Activated T-cell treated with anti-CD3 and anti-CD28 coated beads, Interleukin-2, amount 50 U/mL, for 72 hours (primary cell): ENCODE measurements around the gene GNAO1. TPM values are rescaled to one million over a fixed set of nuclear protein-coding genes. Genes with fewer than 3 reads are reported as not detected.
A peak's percentile ranks its signal among the peaks of the same experiment; 100 is the strongest.

Source experiments
- ATAC-seq, 2 donors: fragments of 150-1000 bp; cut with Tn5 transposase; replicated peaks in 1 of 2; 2 replicates each; pipeline ENCODE4 v1.10.0; 2021; ENCODE audit warnings: moderate library complexity in 2 of 2, mild to moderate bottlenecking in 1 of 2
- DNase-seq, 2 donors: peaks; one replicate each; pipeline ENCODE4 v3.0.0; 2021 to 2022; ENCODE audit warnings: mixed read lengths in 1 of 2
- H3K27ac Mint-ChIP-seq: one replicate; pipeline ENCODE4 v1.8.0; 2022; ENCODE audit warnings: mild to moderate bottlenecking, moderate library complexity, mixed read lengths
- H3K27me3 Mint-ChIP-seq: one replicate; pipeline ENCODE4 v1.8.0; 2022; ENCODE audit warnings: low read depth, mixed read lengths
- H3K36me3 Mint-ChIP-seq, 2 donors: one replicate each; pipeline ENCODE4 v1.8.0; 2022; ENCODE audit warnings: mixed read lengths in 2 of 2, mild to moderate bottlenecking in 1 of 2; ENCODE audit not compliant: insufficient read depth in 2 of 2
- H3K4me1 Mint-ChIP-seq: one replicate; pipeline ENCODE4 v1.8.0; 2022; ENCODE audit warnings: low read depth, mixed read lengths
- H3K4me3 Mint-ChIP-seq, 2 donors: one replicate each; pipeline ENCODE4 v1.8.0; 2022; ENCODE audit warnings: mild to moderate bottlenecking in 2 of 2, mixed read lengths in 2 of 2, moderate library complexity in 2 of 2
- H3K9me3 Mint-ChIP-seq, 2 donors: one replicate each; pipeline ENCODE4 v1.8.0; 2022; ENCODE audit warnings: mixed read lengths in 2 of 2
- total RNA-seq, 2 donors: library from RNA; stranded (reverse); gene quantifications; one replicate each; pipeline ENCODE4 v1.2.3, GENCODE V29; 2022

GNAO1 gene
- total RNA-seq, 2 donors from 2014 or later: 12.2 to 21.0 TPM

GRCh38 chr16:56346131-56346890 lies 155.0 kb downstream of the GNAO1 start:
- no peak for ATAC-seq
- H3K9me3 Mint-ChIP-seq: no peaks in the 10 kb centered on the region
- H3K36me3 Mint-ChIP-seq: no peaks in the 10 kb centered on the region
- no peak for DNase-seq
- peaks cover 4% of the 10 kb centered on the region for H3K27me3 Mint-ChIP-seq
- no peak overlapping the region for H3K27ac Mint-ChIP-seq
- no peak overlapping the region for H3K4me3 Mint-ChIP-seq
- H3K4me1 Mint-ChIP-seq: no peaks in the 10 kb centered on the region

DNA sequence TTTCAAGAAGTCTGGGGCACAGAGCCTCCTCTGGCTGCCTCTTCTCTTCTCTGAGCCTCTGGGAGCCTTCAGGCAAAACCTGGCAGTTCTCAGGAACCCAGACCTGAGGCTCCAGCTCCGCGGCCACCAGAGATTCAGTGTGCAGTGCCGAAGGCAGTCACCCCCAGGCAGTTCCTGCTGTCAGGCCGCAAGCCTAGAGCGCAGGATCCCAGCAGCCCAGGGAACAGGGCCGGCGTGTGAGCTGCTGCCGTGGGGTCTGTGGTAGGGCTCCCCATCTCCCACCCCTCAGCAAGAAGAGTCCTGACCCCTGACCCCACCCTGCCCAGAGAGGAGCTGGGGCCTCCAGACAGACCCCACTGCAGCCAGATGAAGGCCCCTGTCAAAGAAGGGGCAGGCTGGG lies 155.9 kb downstream of the GNAO1 start:
- no peak overlapping the region for H3K27ac Mint-ChIP-seq
- no peak for DNase-seq
- H3K27me3 Mint-ChIP-seq: peaks cover 6% of the 10 kb centered on the region
- no peaks in the 10 kb centered on the region for H3K4me1 Mint-ChIP-seq
- ATAC-seq: no peak
- H3K36me3 Mint-ChIP-seq: no peaks in the 10 kb centered on the region
- H3K4me3 Mint-ChIP-seq: no peak overlapping the region
- H3K9me3 Mint-ChIP-seq: no peaks in the 10 kb centered on the region

DNA sequence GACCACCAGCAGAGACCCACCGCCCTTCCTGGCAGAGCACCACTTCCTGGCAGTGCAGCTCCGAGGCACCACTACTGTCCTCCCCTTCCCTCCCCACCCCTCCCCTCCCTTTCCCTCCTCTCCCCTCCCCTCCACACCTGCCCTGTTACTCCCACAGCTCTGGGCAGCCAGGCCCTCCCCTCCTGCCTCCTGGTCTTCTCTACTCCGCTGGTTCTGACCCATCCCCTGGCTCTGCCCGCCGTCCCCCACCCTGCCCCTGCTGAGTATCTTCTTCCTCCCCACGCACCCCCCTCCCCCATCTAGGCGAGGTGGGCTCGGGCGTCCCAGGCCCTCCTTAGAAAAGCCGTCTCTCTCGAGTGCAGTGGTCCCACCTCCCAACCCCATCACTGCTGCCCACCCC lies 156.4 kb downstream of the GNAO1 start:
- H3K9me3 Mint-ChIP-seq: no peaks in the 10 kb centered on the region
- no peaks in the 10 kb centered on the region for H3K36me3 Mint-ChIP-seq
- no peaks in the 10 kb centered on the region for H3K4me1 Mint-ChIP-seq
- H3K27ac Mint-ChIP-seq: no peak overlapping the region
- no peak overlapping the region for H3K4me3 Mint-ChIP-seq
- peaks cover 6% of the 10 kb centered on the region for H3K27me3 Mint-ChIP-seq
- no peak for DNase-seq
- no peak for ATAC-seq

DNA sequence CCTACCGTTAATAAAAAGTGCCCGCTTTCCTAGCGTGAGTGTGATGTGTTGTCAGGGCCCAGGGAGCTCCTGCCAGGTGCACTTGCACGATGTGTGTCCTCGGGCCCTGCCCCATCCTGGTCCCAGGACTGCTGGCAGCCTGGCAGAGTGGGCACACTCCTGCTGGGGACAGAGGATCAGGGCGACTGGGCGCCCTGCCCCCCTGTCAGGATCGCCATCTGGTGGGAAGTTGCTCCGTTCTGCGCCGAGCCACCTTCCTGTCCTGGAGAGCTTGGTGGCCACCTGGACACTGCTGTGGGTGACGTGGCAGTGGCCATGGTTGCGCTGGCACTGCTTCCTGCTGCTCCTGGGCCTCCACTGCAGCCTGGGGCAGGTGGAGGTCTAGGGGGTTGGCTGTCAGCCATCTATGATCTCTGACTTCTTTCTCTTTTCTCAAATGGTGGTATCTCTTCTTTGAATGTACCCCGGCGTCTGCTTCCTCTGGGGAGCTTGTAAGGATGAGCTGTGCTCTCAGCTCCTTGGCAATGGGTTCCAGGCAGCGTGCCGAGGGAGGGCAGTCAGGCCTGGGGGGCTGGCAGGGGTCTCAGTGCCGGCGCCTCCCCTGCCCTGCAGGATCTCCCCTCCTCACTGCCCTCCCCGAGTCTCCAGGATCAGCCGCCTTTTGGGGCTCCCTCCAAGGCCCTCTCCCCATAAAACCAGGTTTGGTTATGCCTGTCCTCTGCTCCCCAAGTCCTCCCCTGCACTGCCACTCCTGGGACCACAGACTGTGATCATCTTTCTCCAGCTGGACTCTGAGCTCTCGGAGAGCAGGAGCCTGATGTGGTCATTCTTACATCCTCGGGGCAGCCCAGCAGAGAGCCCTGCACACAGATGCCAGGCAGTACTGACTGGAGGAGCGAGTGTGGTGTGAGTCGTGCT lies 157.1 kb downstream of the GNAO1 start:
- Mint-ChIP-seq H3K4me1 (no peaks in the 10 kb centered on the region), H3K4me3 (no peak overlapping the region), H3K27me3 (peaks cover 6% of the 10 kb centered on the region), H3K27ac (no peak overlapping the region), H3K9me3 (no peaks in the 10 kb centered on the region), H3K36me3 (no peaks in the 10 kb centered on the region)
- DNase-seq: no peak
- ATAC-seq: no peak

GRCh38 chr16:56349086-56349415 lies 157.8 kb downstream of the GNAO1 start:
- Mint-ChIP-seq H3K4me1 (no peaks in the 10 kb centered on the region), H3K27ac (no peak overlapping the region), H3K36me3 (no peaks in the 10 kb centered on the region), H3K4me3 (no peak overlapping the region), H3K9me3 (no peaks in the 10 kb centered on the region), H3K27me3 (peaks cover 6% of the 10 kb centered on the region)
- no peak for DNase-seq
- no peak for ATAC-seq

- ATAC-seq (no peak), DNase-seq (no peak)
- Mint-ChIP-seq H3K4me1 (no peaks in the 10 kb centered on the region), H3K36me3 (no peaks in the 10 kb centered on the region), H3K9me3 (no peaks in the 10 kb centered on the region), H3K27me3 (peaks cover 6% of the 10 kb centered on the region), H3K4me3 (no peak overlapping the region), H3K27ac (no peak overlapping the region)
Observed at GRCh38 chr16:56349711-56350161, 158.4 kb downstream of the GNAO1 start.

DNA sequence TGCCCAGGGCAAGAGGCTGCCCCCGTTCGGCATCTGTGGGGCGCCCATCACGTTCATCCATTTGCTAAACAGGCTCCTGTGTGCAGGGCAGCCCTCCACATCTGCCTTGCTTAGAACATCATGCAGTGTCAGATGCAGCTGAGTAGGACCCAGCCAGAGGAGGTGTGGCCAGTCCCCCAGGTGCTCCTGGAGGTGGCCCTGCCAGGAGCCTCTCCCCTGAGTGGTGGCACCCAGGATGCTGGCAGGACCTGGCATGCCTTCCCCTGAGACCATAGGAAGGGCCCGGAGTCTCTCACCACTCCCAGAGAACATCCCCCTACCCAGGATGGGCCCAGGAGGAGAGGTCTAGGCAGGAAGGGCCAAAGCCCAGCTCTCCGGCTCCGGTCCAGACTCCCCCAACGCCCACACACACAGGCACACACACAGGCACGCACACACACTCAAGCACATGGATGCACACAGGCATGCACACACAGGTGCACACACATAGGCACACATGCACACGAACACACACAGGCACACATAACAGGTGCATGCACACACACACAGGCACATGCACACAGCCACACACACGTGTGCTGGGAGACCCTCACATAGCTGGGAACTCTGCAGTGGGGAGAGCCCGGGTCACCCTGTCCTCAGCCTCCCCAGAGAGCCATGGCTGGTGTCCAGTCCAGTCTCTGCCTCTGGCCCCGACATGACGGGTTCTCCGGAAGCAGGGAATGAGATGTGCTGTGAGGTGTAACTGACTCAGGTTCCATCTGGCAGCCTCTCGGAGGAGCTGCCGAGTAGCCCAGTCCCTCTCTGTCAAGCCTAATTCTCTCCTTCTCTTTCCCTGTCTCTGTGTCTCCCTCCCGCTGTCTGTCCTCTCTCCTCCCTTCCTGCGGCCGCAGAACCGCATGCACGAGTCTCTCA lies 159.5 kb downstream of the GNAO1 start:
- Mint-ChIP-seq H3K4me1 (peaks cover 4% of the 10 kb centered on the region), H3K27ac (no peak overlapping the region), H3K9me3 (no peaks in the 10 kb centered on the region), H3K27me3 (peaks cover 6% of the 10 kb centered on the region), H3K36me3 (no peaks in the 10 kb centered on the region), H3K4me3 (no peak overlapping the region)
- DNase-seq (no peak), ATAC-seq (peak in 1 of 2 donors; percentile 12)

GRCh38 chr16:56351481-56351880 lies 160.2 kb downstream of the GNAO1 start:
- Mint-ChIP-seq H3K36me3 (no peaks in the 10 kb centered on the region), H3K27me3 (peaks cover 6% of the 10 kb centered on the region), H3K4me1 (peaks cover 12% of the 10 kb centered on the region), H3K27ac (no peak overlapping the region), H3K4me3 (no peak overlapping the region), H3K9me3 (no peaks in the 10 kb centered on the region)
- ATAC-seq: no peak
- DNase-seq: no peak

DNA sequence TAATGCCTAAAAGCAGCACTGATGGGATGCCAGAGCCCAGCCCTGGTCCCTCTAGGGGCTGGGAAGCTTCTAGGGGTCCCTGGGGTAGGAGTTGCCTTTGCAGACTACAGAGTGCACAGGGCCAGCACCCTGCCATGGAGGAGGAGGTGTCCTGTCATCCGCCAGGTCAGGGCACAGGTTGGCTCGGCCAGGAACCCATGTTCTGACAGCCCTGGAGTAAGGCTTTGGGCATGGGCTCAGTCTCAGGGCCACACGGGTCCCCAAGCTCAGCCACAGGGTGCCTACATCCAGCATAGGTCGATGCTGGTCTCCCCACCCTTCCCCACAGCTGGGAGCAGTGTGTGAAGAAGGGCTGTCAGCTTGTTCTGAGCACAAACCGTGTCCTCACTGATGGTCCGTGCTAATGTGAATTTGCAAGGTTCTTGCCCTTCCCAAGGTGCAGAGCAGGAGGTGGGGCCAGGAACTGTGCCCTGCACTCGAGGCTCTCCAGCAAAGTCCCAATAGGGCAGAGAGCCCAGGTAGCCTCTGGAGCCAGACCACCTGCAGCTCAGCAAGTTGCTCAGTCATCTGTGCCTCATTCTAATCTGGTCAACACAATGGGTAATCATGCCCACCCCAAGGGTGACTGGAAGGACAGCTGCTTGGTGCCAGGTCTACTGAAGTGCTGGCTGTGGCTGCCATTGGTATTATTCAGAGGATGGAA lies 161.2 kb downstream of the GNAO1 start:
- Mint-ChIP-seq H3K9me3 (no peaks in the 10 kb centered on the region), H3K27ac (no peak overlapping the region), H3K4me1 (peaks cover 22% of the 10 kb centered on the region), H3K4me3 (no peak overlapping the region), H3K36me3 (no peaks in the 10 kb centered on the region), H3K27me3 (peaks cover 6% of the 10 kb centered on the region)
- no peak for DNase-seq
- ATAC-seq: no peak

DNA sequence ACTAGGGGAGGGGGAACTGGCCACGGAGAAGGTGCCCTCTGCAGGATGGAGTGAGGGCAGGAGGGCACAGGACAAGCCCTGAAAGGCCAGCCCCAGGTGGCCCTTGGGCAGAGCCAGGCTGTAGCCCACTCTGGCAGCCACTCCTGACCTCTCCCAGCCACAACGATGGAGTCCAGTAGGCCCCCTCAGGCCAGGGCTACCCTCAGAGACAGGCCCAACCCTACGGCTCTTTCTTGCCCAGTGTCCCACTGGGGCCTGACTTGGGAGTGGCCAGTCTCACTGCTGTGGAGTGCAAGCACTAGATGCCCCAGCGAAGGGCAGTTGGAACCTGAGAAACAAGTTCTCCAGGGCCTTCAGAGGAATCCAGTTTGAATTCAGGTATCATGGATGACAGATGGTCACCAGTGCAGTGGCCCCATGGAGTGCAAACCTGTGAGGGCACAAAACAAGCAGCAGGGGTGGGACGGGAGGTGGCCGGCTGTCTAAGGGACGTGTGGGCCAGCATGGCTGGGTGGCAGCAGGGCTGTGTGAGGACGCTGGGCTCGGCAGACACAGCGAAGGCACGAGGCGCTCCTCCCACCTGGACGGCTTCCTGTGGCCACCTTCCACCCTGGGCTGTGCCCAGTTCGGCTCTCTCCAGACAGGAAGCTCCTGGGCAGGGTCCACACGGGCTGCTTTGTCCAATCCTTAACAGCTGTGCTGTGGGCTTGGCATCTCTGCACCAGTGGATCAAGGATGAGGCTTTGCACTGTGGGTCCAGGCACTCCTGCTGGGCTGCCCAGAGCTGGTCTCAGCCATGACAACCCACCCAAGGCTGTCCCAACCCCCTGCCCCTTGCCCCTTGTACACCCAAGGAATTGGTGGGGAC lies 162.0 kb downstream of the GNAO1 start:
- Mint-ChIP-seq H3K4me1 (peaks cover 26% of the 10 kb centered on the region), H3K36me3 (no peaks in the 10 kb centered on the region), H3K4me3 (no peak overlapping the region), H3K9me3 (no peaks in the 10 kb centered on the region), H3K27me3 (peaks cover 6% of the 10 kb centered on the region), H3K27ac (no peak overlapping the region)
- DNase-seq: no peak
- ATAC-seq: no peak

- no peak overlapping the region for H3K4me3 Mint-ChIP-seq
- H3K9me3 Mint-ChIP-seq: no peaks in the 10 kb centered on the region
- peaks cover 6% of the 10 kb centered on the region for H3K27me3 Mint-ChIP-seq
- peaks cover 30% of the 10 kb centered on the region for H3K4me1 Mint-ChIP-seq
- H3K36me3 Mint-ChIP-seq: no peaks in the 10 kb centered on the region
- no peak overlapping the region for H3K27ac Mint-ChIP-seq
- ATAC-seq (no peak), DNase-seq (no peak)
Observed at GRCh38 chr16:56354016-56354415, 162.7 kb downstream of the GNAO1 start.

DNA sequence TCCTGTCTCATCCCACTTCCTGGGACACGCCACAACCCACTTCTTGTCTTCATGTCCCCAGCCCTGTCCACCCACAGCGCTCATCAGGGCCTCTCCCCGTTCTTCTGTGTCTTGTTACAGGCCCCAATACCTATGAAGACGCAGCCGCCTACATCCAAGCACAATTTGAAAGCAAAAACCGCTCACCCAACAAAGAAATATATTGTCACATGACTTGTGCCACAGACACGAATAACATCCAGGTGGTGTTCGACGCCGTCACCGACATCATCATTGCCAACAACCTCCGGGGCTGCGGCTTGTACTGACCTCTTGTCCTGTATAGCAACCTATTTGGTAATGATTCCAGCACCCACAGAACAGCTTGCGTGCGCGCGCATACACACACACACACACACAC lies 163.5 kb downstream of the GNAO1 start:
- Mint-ChIP-seq H3K4me1 (peaks cover 37% of the 10 kb centered on the region), H3K27me3 (peaks cover 6% of the 10 kb centered on the region), H3K4me3 (no peak overlapping the region), H3K9me3 (no peaks in the 10 kb centered on the region), H3K27ac (no peak overlapping the region), H3K36me3 (no peaks in the 10 kb centered on the region)
- no peak for ATAC-seq
- DNase-seq: no peak
